HepG2 (cell line): ENCODE measurements around the gene PPP2R2C. TPM values are rescaled to one million over a fixed set of nuclear protein-coding genes. Genes with fewer than 3 reads are reported as not detected.

Source experiments
- CBX2 ChIP-seq, 2 experiments: fragments of 200-600 bp in 1 of 2; sonication (generic); formaldehyde crosslinking in 1 of 2; IDR thresholded peaks; 2 replicates each; pipeline versions ENCODE4 v1.7.0 to v1.8.1; 2018 to 2022; ENCODE audit warnings: low read depth in 2 of 2, low read length in 1 of 2, mild to moderate bottlenecking in 1 of 2, missing genetic modification reagents in 1 of 2
- DR1 ChIP-seq: sonication (generic); formaldehyde crosslinking; IDR thresholded peaks from 2 replicates; pipeline ENCODE4 v1.8.0; 2021; ENCODE audit warnings: mild to moderate bottlenecking, missing genetic modification reagents, inconsistent platforms
- FOXK2 ChIP-seq: fragments of 450-650 bp; IDR thresholded peaks from 2 replicates; pipeline ENCODE4 v1.6.1; 2016
- IRX3 ChIP-seq: sonication (generic); formaldehyde crosslinking; IDR thresholded peaks from 2 replicates; pipeline ENCODE4 v1.8.1; 2023; ENCODE audit warnings: mild to moderate bottlenecking, low read depth, missing genetic modification reagents, borderline replicate concordance
- MAFK ChIP-seq, 2 experiments: IDR thresholded peaks in 1 of 2; conservative IDR thresholded peaks in 1 of 2; 2 replicates each; pipeline ENCODE4 v1.6.1; 2011; ENCODE audit warnings: improper control_type of control experiment in 2 of 2, low read length in 2 of 2
- MTA1 ChIP-seq: sonication (generic); formaldehyde crosslinking; IDR thresholded peaks from 2 replicates; pipeline ENCODE4 v1.4.0; 2020; ENCODE audit warnings: missing genetic modification reagents, mild to moderate bottlenecking, borderline replicate concordance
- NFRKB ChIP-seq: fragments of 450-650 bp; IDR thresholded peaks from 2 replicates; pipeline ENCODE4 v1.6.1; 2017
- ZFP36 ChIP-seq: fragments of 150-350 bp; IDR thresholded peaks from 2 replicates; pipeline ENCODE4 v1.6.1; 2018; ENCODE audit warnings: borderline replicate concordance, low read length, low read depth; ENCODE audit not compliant: partially characterized antibody
- ZNF124 ChIP-seq: sonication (generic); formaldehyde crosslinking; IDR thresholded peaks from 2 replicates; pipeline ENCODE4 v1.4.0; 2020; ENCODE audit warnings: missing genetic modification reagents
- ZNF891 ChIP-seq: sonication (generic); formaldehyde crosslinking; IDR thresholded peaks from 2 replicates; pipeline ENCODE4 v1.5.0; 2020; ENCODE audit warnings: mild to moderate bottlenecking, missing genetic modification reagents
- polyA plus RNA-seq, 8 experiments: library from polyadenylated mRNA; depleted of rRNA in 3 of 8; stranded (reverse) in 7 of 8; unstranded in 1 of 8; fragments of >200 nt; fragmentation: Illumina TruSeq in 4 of 8; extraction: Trizol in 4 of 8; gene quantifications; 2 replicates each; pipeline versions ENCODE4 v1.2.1 to v1.2.3, GENCODE V29; 2011 to 2016; ENCODE audit warnings: low read depth in 4 of 8, missing spikeins in 1 of 8, mixed read lengths in 1 of 8; ENCODE audit not compliant: insufficient read depth in 1 of 8
- total RNA-seq, 5 experiments: library from RNA; depleted of rRNA; stranded (reverse); fragments of >200 nt; fragmentation: Illumina TruSeq; extraction: Trizol; gene quantifications; 2 replicates each; pipeline ENCODE4 v1.2.3, GENCODE V29; 2016; ENCODE audit warnings: low read depth in 1 of 5
- TF ChIP-seq, protein P1 (sequence below): IDR thresholded peaks from 2 replicates; pipeline ENCODE4 v1.6.1; 2012; ENCODE audit warnings: low read depth, low read length, improper control_type of control experiment
- TF ChIP-seq, protein P2 (sequence below): sonication (generic); formaldehyde crosslinking; IDR thresholded peaks from 2 replicates; pipeline ENCODE4 v1.4.0; 2020; ENCODE audit warnings: mild to moderate bottlenecking, missing genetic modification reagents
- TF ChIP-seq, protein P3 (sequence below), 2 experiments: sonication (generic) in 1 of 2; formaldehyde crosslinking in 1 of 2; IDR thresholded peaks; 2 replicates each; pipeline versions ENCODE4 v1.6.1 to v1.9.0; 2014 to 2022; ENCODE audit warnings: antibody characterized with exemption in 1 of 2, borderline replicate concordance in 1 of 2, inconsistent platforms in 1 of 2, low read depth in 1 of 2, missing genetic modification reagents in 1 of 2
- TF ChIP-seq, protein P4 (sequence below): sonication (generic); formaldehyde crosslinking; IDR thresholded peaks from 2 replicates; pipeline ENCODE4 v1.4.0; 2020; ENCODE audit warnings: missing genetic modification reagents
- TF ChIP-seq, protein P5 (sequence below): sonication (generic); formaldehyde crosslinking; IDR thresholded peaks from 2 replicates; pipeline ENCODE4 v1.4.0; 2020; ENCODE audit warnings: mild to moderate bottlenecking, missing genetic modification reagents

PPP2R2C gene
- total and polyA plus RNA-seq, 2 of the 13 experiments (the other 11 are each of a cell fraction or from before 2014, with no cell fraction given): 0.60 to 8.6 TPM

DNA sequence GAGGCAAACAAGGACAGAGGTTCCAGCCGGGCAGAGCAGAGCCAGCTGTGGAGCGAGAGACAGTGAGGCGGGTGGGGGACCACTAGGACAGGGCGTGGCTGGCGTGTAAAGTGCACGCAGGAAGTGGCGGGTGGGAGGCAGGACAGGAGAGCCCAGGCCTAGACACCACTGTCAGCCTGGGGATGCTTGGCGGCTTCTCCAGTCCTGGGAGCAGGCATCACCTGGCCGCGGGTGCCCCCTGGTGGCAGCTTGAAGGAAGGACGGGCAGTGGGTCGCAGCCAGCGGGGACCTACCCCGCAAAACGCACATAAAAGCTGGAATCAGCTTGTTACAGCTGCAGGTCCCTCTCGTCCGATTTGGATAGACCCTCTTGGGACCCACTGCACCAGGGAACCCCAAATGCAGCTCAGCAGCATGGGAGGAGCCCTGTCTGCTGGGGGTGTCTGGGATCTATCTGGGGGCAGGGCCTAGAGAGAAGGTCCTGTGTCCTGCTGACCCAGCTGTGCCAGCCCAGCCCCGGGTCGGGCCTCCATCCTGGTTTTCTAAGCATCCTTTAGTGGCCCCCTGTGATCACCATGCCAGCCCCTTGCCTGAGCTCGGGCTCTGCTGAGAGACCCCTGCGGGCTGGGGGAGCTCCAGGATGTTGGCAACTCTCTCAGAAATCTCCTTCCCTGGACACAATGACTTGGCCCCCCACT is 145.0 kb downstream of the PPP2R2C start (continued):
- TF ChIP-seq ZFP36: no peak
- 0 out of 2 replicates have a peak, but pooled peaks have one; percentile 23 for TF ChIP-seq ZNF891 (CRISPR knock-in tag)
- TF ChIP-seq, protein P1, sequence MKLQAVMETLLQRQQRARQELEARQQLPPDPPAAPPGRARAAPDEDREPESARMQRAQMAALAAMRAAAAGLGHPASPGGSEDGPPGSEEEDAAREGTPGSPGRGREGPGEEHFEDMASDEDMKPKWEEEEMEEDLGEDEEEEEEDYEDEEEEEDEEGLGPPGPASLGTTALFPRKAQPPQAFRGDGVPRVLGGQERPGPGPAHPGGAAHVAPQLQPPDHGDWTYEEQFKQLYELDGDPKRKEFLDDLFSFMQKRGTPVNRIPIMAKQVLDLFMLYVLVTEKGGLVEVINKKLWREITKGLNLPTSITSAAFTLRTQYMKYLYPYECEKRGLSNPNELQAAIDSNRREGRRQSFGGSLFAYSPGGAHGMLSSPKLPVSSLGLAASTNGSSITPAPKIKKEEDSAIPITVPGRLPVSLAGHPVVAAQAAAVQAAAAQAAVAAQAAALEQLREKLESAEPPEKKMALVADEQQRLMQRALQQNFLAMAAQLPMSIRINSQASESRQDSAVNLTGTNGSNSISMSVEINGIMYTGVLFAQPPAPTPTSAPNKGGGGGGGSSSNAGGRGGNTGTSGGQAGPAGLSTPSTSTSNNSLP: no peak
- TF ChIP-seq, protein P2, sequence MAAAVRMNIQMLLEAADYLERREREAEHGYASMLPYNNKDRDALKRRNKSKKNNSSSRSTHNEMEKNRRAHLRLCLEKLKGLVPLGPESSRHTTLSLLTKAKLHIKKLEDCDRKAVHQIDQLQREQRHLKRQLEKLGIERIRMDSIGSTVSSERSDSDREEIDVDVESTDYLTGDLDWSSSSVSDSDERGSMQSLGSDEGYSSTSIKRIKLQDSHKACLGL: 0 out of 2 replicates have a peak, but pooled peaks have one; percentile 56
- no peak for TF ChIP-seq FOXK2
- no peak for TF ChIP-seq MAFK (conservative IDR thresholded peaks at IDR 0.05 in 1 of 2, IDR thresholded peaks at IDR 0.05 in 1 of 2; ENCODE audit: low read length in 2 of 2)
- TF ChIP-seq, protein P3, sequence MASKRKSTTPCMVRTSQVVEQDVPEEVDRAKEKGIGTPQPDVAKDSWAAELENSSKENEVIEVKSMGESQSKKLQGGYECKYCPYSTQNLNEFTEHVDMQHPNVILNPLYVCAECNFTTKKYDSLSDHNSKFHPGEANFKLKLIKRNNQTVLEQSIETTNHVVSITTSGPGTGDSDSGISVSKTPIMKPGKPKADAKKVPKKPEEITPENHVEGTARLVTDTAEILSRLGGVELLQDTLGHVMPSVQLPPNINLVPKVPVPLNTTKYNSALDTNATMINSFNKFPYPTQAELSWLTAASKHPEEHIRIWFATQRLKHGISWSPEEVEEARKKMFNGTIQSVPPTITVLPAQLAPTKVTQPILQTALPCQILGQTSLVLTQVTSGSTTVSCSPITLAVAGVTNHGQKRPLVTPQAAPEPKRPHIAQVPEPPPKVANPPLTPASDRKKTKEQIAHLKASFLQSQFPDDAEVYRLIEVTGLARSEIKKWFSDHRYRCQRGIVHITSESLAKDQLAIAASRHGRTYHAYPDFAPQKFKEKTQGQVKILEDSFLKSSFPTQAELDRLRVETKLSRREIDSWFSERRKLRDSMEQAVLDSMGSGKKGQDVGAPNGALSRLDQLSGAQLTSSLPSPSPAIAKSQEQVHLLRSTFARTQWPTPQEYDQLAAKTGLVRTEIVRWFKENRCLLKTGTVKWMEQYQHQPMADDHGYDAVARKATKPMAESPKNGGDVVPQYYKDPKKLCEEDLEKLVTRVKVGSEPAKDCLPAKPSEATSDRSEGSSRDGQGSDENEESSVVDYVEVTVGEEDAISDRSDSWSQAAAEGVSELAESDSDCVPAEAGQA (IDR thresholded peaks at IDR 0.05; ENCODE audit: low read depth): no peak
- TF ChIP-seq, protein P3 (CRISPR knock-in tag; IDR thresholded peaks at IDR 0.05; ENCODE audit: borderline replicate concordance): no peak
- 0 out of 2 replicates have a peak, but pooled peaks have one; percentile 21 for TF ChIP-seq DR1
- no peak for TF ChIP-seq IRX3 (CRISPR knock-in tag)
- TF ChIP-seq MTA1 (CRISPR knock-in tag): no peak
- no peak for TF ChIP-seq NFRKB
- no peak for TF ChIP-seq ZNF124 (CRISPR knock-in tag)
- TF ChIP-seq, protein P4, sequence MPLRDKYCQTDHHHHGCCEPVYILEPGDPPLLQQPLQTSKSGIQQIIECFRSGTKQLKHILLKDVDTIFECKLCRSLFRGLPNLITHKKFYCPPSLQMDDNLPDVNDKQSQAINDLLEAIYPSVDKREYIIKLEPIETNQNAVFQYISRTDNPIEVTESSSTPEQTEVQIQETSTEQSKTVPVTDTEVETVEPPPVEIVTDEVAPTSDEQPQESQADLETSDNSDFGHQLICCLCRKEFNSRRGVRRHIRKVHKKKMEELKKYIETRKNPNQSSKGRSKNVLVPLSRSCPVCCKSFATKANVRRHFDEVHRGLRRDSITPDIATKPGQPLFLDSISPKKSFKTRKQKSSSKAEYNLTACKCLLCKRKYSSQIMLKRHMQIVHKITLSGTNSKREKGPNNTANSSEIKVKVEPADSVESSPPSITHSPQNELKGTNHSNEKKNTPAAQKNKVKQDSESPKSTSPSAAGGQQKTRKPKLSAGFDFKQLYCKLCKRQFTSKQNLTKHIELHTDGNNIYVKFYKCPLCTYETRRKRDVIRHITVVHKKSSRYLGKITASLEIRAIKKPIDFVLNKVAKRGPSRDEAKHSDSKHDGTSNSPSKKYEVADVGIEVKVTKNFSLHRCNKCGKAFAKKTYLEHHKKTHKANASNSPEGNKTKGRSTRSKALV: 0 out of 2 replicates have a peak, but pooled peaks have one; percentile 37
- TF ChIP-seq, protein P5, sequence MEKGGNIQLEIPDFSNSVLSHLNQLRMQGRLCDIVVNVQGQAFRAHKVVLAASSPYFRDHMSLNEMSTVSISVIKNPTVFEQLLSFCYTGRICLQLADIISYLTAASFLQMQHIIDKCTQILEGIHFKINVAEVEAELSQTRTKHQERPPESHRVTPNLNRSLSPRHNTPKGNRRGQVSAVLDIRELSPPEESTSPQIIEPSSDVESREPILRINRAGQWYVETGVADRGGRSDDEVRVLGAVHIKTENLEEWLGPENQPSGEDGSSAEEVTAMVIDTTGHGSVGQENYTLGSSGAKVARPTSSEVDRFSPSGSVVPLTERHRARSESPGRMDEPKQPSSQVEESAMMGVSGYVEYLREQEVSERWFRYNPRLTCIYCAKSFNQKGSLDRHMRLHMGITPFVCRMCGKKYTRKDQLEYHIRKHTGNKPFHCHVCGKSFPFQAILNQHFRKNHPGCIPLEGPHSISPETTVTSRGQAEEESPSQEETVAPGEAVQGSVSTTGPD: no peak
- no peak for TF ChIP-seq CBX2 (IDR thresholded peaks at IDR 0.05; ENCODE audit: low read depth, low read length)
- TF ChIP-seq CBX2 (CRISPR knock-in tag; IDR thresholded peaks at IDR 0.05; ENCODE audit: low read depth): no peak
